ENCODE results near the gene GOLGA6L4. TPM values are rescaled to one million over a fixed set of nuclear protein-coding genes. Genes with fewer than 3 reads are reported as not detected.
"Not testable (repeated sequence)": the region's sequence is repeated elsewhere in the genome, so short reads cannot be mapped to it uniquely, and the experiment has no call there.

Gene GOLGA6L4
- total RNA-seq: 1 to 10 TPM in 1 of 2 experiments, under 1 TPM in 1; 0.99 to 2.4 TPM

DNA sequence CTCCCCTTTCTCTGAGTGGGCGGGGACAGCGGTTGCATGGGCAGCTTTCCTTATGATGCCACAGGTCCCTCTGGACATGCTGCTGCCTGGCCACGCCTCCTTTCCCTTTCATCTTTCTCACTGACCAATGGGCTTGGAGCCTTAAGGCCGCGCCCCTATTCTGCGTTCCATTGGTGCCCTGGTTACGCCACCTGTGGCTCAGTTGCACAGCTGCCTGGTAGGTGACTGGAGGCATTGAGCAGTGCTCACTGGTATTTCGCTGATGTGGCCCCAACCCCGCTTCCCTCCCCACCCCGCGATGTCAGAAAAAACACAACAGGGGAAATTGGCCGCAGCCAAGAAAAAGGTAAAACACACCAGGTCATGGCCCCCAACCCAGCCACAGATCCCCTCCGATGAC is at the start of gene GOLGA6L4:
TSS of gene GOLGA6L4 (plus strand) at position 201 of the 400 bp plus-strand sequence. CDS start at position 263, 62 bp downstream.
- ATAC-seq; H3K9me3 Mint-ChIP-seq (ENCODE audit: insufficient read depth); H3K36me3 Mint-ChIP-seq (ENCODE audit: low read depth); DNase-seq; H3K4me1 Mint-ChIP-seq (ENCODE audit: low read depth); H3K27ac Mint-ChIP-seq; H3K27me3 Mint-ChIP-seq (ENCODE audit: low read depth); CTCF ChIA-PET; POLR2A ChIA-PET; H3K4me3 Mint-ChIP-seq: not testable (repeated sequence)

DNA sequence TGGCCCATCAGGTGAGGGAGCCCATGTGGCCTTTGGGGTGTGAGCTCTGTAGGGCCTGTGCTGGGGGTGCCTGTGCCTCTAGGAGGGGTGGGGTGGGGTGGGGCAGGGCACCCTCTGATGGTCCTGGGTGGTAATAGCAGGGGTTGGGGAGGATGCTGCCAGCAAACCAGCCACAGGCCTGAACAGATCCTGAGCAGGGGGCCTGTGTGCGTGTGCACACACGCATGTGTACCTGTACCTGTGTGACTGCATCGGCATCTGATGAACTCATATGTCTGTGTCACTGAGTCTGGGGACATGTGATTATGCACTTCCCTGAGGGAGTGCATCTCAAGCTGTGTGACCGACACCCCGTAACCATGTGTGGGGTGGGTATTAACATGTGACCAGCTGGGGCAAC is 42.6 kb upstream of the GOLGA6L4 start:
- H3K36me3 Mint-ChIP-seq (ENCODE audit: low read depth); H3K4me1 Mint-ChIP-seq (ENCODE audit: low read depth); CTCF ChIA-PET; DNase-seq; H3K9me3 Mint-ChIP-seq (ENCODE audit: insufficient read depth); POLR2A ChIA-PET; H3K27ac Mint-ChIP-seq; H3K27me3 Mint-ChIP-seq (ENCODE audit: low read depth); ATAC-seq; H3K4me3 Mint-ChIP-seq: not testable (repeated sequence)

DNA sequence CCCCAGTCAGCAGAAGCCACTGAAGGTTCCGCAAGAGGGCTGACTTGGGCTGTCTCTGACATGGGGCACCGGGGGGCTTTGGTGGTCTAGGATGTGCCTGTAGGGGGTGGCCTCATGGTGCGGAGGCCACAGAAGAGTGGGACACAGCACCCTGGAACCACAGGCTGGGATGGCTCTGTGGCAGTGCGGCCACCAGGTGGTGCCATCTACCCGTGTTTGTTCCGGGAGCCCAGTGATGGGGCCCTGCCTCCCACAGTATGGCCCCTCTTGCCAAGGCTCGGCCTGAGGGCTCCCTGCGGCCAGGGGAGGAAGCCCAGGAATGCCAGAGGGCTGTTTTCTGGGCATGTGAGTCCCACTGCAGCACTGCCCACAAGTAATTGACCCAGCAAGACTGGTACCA is 40.0 kb upstream of the GOLGA6L4 start:
- ATAC-seq: peak; percentile 94
- H3K27me3 Mint-ChIP-seq (ENCODE audit: low read depth); H3K4me1 Mint-ChIP-seq (ENCODE audit: low read depth); H3K27ac Mint-ChIP-seq; H3K9me3 Mint-ChIP-seq (ENCODE audit: insufficient read depth); DNase-seq; H3K36me3 Mint-ChIP-seq (ENCODE audit: low read depth); POLR2A ChIA-PET; H3K4me3 Mint-ChIP-seq; CTCF ChIA-PET: not testable (repeated sequence)

DNA sequence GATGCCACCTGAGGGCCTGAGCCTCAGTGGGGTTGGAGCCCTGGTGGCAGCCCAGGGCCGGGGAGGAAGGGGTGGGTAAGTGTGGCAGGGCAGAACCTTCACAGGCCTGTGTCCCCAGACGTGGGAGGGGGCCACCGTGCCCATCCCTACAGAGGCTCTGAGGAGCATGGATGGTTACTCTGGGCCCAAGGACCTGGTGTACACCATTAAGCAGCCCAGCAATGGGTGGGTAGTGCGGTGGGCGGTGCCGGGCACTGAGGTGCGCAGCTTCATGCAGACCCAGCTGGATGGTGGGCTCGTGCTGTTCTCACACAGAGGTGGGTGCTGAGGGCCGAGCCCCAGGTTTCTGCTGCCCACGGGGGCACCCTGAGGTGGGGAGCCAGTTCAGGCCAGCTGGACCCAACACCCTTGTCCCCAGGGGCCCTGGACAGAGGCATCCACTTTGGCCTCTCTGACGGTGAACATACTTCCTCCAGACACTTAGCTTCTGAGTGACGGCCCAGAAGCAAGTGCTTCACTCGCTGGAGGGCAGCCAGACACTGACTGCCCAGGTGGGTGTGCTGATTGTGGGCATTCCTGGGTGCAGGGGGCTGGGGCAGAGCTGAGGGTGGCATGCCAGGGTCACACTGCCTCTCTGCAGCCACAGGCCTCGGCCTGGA is 38.9 kb upstream of the GOLGA6L4 start:
- H3K27ac Mint-ChIP-seq; H3K27me3 Mint-ChIP-seq (ENCODE audit: low read depth); POLR2A ChIA-PET; H3K9me3 Mint-ChIP-seq (ENCODE audit: insufficient read depth); DNase-seq; CTCF ChIA-PET; H3K4me3 Mint-ChIP-seq; H3K36me3 Mint-ChIP-seq (ENCODE audit: low read depth); ATAC-seq; H3K4me1 Mint-ChIP-seq (ENCODE audit: low read depth): not testable (repeated sequence)

DNA sequence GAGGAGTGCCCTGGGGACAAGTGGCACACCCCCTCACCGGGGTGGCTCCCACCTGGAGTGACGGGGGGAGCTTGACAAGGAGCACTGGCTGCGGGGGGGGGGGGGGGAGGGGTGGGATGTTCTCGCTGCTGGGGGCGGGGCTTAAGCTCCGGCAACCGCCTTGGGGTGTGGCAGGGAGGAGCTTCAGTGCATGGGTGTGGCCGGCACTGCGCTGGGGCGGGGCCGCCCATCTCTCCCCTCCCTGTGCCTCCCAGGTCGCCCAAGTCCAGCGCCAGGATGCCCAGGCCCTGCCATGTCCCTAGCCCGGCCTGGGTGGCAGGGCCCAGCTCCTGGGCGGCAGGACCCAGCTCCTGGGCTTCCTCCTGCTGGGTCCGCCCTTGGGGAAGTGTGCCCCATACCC is 35.7 kb upstream of the GOLGA6L4 start:
- ATAC-seq; H3K27me3 Mint-ChIP-seq (ENCODE audit: low read depth); H3K9me3 Mint-ChIP-seq (ENCODE audit: insufficient read depth); CTCF ChIA-PET; POLR2A ChIA-PET; H3K27ac Mint-ChIP-seq; DNase-seq; H3K36me3 Mint-ChIP-seq (ENCODE audit: low read depth); H3K4me3 Mint-ChIP-seq; H3K4me1 Mint-ChIP-seq (ENCODE audit: low read depth): not testable (repeated sequence)

DNA sequence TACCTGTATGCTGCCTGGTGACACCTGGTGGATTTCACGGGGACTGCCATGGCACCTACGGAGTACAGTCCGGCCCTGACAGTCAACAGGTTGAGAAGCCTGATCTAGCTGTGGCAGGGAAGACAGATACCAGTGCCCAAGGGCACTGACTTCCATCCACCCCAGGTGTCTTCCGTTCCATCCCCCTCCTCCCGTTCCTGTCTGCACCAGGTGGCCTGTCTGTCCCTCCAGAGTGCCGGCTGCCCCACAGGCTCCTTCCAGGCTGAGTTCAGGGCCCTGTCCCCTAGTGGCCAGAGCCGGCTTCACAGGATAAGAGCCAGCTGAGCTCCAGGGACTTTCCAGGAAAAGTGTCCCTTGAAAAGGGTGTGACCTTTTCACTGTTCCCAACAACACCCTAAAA is 10.9 kb downstream of the GOLGA6L4 start:
- H3K36me3 Mint-ChIP-seq (ENCODE audit: low read depth); H3K4me1 Mint-ChIP-seq (ENCODE audit: low read depth); ATAC-seq; DNase-seq; H3K27me3 Mint-ChIP-seq (ENCODE audit: low read depth); H3K4me3 Mint-ChIP-seq; POLR2A ChIA-PET; H3K27ac Mint-ChIP-seq; H3K9me3 Mint-ChIP-seq (ENCODE audit: insufficient read depth); CTCF ChIA-PET: not testable (repeated sequence)

Data from activated CD8-positive, alpha-beta T cell treated with anti-CD3 and anti-CD28 coated beads, Interleukin-2, amount 10 ng/mL, durations not matched to agents 7 days and 5 days (primary cell).